HPDE6-E6E7 (cell line): ENCODE results near the gene POMGNT1.

Experiments
- DNase-seq: peaks from one replicate; pipeline ENCODE4 v3.0.0; 2011; ENCODE audit warnings: missing footprints; ENCODE audit errors: extremely low spot score

Gene POMGNT1

GRCh38 chr1:46210561-46210960 is 12.3 kb upstream of the POMGNT1 start:
- DNase-seq, result no peak

GRCh38 chr1:46206399-46206798 is 8.2 kb upstream of the POMGNT1 start:
- DNase-seq, result no peak

GRCh38 chr1:46205791-46206190 is 7.6 kb upstream of the POMGNT1 start:
- no peak for DNase-seq

GRCh38 chr1:46205141-46205540 is 6.9 kb upstream of the POMGNT1 start:
- no peak for DNase-seq

- no peak for DNase-seq
Measured at GRCh38 chr1:46204406-46204742, 6.1 kb upstream of the POMGNT1 start.

- no peak for DNase-seq
Measured at GRCh38 chr1:46203738-46204405, 5.6 kb upstream of the POMGNT1 start.

- DNase-seq, result no peak
Measured at GRCh38 chr1:46199233-46199749, 1.1 kb upstream of the POMGNT1 start.

- no peak for DNase-seq
Measured at GRCh38 chr1:46197560-46197963, 672 bp downstream of the POMGNT1 start.

GRCh38 chr1:46196609-46197008 is 1.6 kb downstream of the POMGNT1 start:
- no peak for DNase-seq

GRCh38 chr1:46194641-46195193 is 3.5 kb downstream of the POMGNT1 start:
- no peak for DNase-seq

GRCh38 chr1:46193984-46194570 is 4.2 kb downstream of the POMGNT1 start:
- no peak for DNase-seq

GRCh38 chr1:46193285-46193684 is 4.9 kb downstream of the POMGNT1 start:
- no peak for DNase-seq

GRCh38 chr1:46192171-46192570 is 6.1 kb downstream of the POMGNT1 start:
- DNase-seq, result no peak

GRCh38 chr1:46191033-46191701 is 7.1 kb downstream of the POMGNT1 start:
- DNase-seq, result no peak

GRCh38 chr1:46190539-46190938 is 7.7 kb downstream of the POMGNT1 start:
- DNase-seq, result no peak

GRCh38 chr1:46188295-46189030 is 9.8 kb downstream of the POMGNT1 start:
- no peak for DNase-seq

- DNase-seq, result no peak
Measured at GRCh38 chr1:46187106-46187869, 10.9 kb downstream of the POMGNT1 start.

- DNase-seq, result no peak
Measured at GRCh38 chr1:46186076-46186475, 12.2 kb downstream of the POMGNT1 start.

- DNase-seq, result no peak
Measured at GRCh38 chr1:46184920-46185658, 13.1 kb downstream of the POMGNT1 start.

GRCh38 chr1:46183926-46184557 is 14.2 kb downstream of the POMGNT1 start:
- DNase-seq, result no peak
